C4-2B (cell line): ENCODE measurements around the gene SERINC1.

Source experiments
- CTCF ChIP-seq: fragments of 450-650 bp; conservative IDR thresholded peaks from 2 replicates; pipeline ENCODE4 v1.5.1; 2017; ENCODE audit warnings: mild to moderate bottlenecking
- ZFX ChIP-seq: fragments of 450-650 bp; IDR thresholded peaks from 2 replicates; pipeline ENCODE4 v1.6.1; 2017

- TF ChIP-seq CTCF (no peak), ZFX (no peak)
Observed at GRCh38 chr6:122432816-122433215, 38.8 kb downstream of the SERINC1 start.
